Loucy (cell line): Measurements from ENCODE around the gene ZNF521.

Source experiments
- H2AFZ ChIP-seq: fragments of 200-600 bp; sonication (generic); 2 replicates; pipeline ENCODE4 v1.6.0; 2016; ENCODE audit warnings: antibody characterized with exemption, mild to moderate bottlenecking, low read length, moderate library complexity
- H3F3A ChIP-seq: fragments of 200-600 bp; 2 replicates; pipeline ENCODE4 v1.6.0; 2016; ENCODE audit warnings: antibody characterized with exemption, low read depth, mild to moderate bottlenecking
- H3K27me3 ChIP-seq: fragments of 200-600 bp; sonication (generic); 2 replicates; pipeline ENCODE4 v1.6.1; 2014; ENCODE audit warnings: low read length, mild to moderate bottlenecking; ENCODE audit not compliant: insufficient read depth, poor library complexity, severe bottlenecking
- H3K36me3 ChIP-seq: fragments of 200-600 bp; sonication (generic); 2 replicates; pipeline ENCODE4 v1.6.1; 2016; ENCODE audit warnings: low read length; ENCODE audit not compliant: insufficient read depth
- H3K4me1 ChIP-seq: fragments of 200-600 bp; sonication (generic); 2 replicates; pipeline ENCODE4 v1.5.1; 2014; ENCODE audit warnings: low read length, mild to moderate bottlenecking; ENCODE audit not compliant: insufficient read depth, poor library complexity, severe bottlenecking
- H3K4me2 ChIP-seq: fragments of 200-600 bp; sonication (generic); 2 replicates; pipeline ENCODE4 v1.6.0; 2014; ENCODE audit warnings: antibody characterized with exemption, low read length, low read depth, mild to moderate bottlenecking; ENCODE audit not compliant: poor library complexity, severe bottlenecking
- H3K4me3 ChIP-seq: fragments of 200-600 bp; sonication (generic); 2 replicates; pipeline ENCODE4 v1.5.1; 2014; ENCODE audit warnings: low read length, mild to moderate bottlenecking, mixed read lengths; ENCODE audit not compliant: poor library complexity, severe bottlenecking
- H3K79me2 ChIP-seq: fragments of 200-600 bp; sonication (generic); 2 replicates; pipeline ENCODE4 v1.6.1; 2014; ENCODE audit warnings: low read length; ENCODE audit not compliant: insufficient read depth
- H3K9ac ChIP-seq: fragments of 200-600 bp; sonication (generic); 2 replicates; pipeline ENCODE4 v1.6.0; 2014; ENCODE audit warnings: mild to moderate bottlenecking, low read depth, low read length, moderate library complexity; ENCODE audit not compliant: poor library complexity, severe bottlenecking
- H3K9me2 ChIP-seq: fragments of 200-600 bp; sonication (generic); replicated peaks from 2 replicates; pipeline ENCODE4 v1.6.1; 2016; ENCODE audit warnings: low read depth, low read length, mixed read lengths
- H3K9me3 ChIP-seq: fragments of 200-600 bp; sonication (generic); 2 replicates; pipeline ENCODE4 v1.6.1; 2014; ENCODE audit warnings: mild to moderate bottlenecking, antibody characterized with exemption, low read length, low read depth; ENCODE audit not compliant: insufficient read depth
- H4K20me1 ChIP-seq: fragments of 200-600 bp; sonication (generic); 2 replicates; pipeline ENCODE4 v1.6.0; 2014; ENCODE audit warnings: antibody characterized with exemption, low read length, mild to moderate bottlenecking; ENCODE audit not compliant: insufficient read depth, poor library complexity, severe bottlenecking
- CTCF ChIP-seq: fragments of 200-600 bp; sonication (generic); conservative IDR thresholded peaks from 2 replicates; pipeline ENCODE4 v1.5.1; 2014; ENCODE audit warnings: mild to moderate bottlenecking, antibody characterized with exemption, low read length
- EZH2phosphoT487 ChIP-seq: fragments of 200-600 bp; IDR thresholded peaks from 2 replicates; pipeline ENCODE4 v1.6.1; 2018; ENCODE audit warnings: antibody characterized with exemption, mild to moderate bottlenecking, moderate library complexity, borderline replicate concordance

ZNF521 gene

GRCh38 chr18:25284281-25284680, 67.7 kb downstream of the ZNF521 start:
- H3K27me3 ChIP-seq: no peaks in the 10 kb centered on the region
- no peak for TF ChIP-seq EZH2phosphoT487
- TF ChIP-seq CTCF: no peak
- no peak overlapping the region for H2AFZ ChIP-seq
- no peaks in the 10 kb centered on the region for H3K9me2 ChIP-seq
- no peaks in the 10 kb centered on the region for H4K20me1 ChIP-seq
- peak overlapping the region; percentile 48 for H3K4me3 ChIP-seq
- no peaks in the 10 kb centered on the region for H3K36me3 ChIP-seq
- peaks cover 72% of the 10 kb centered on the region for H3K4me1 ChIP-seq
- peak overlapping the region; percentile 51 for H3K9ac ChIP-seq
- peak overlapping the region; percentile 67 for H3K4me2 ChIP-seq
- H3K9me3 ChIP-seq: no peaks in the 10 kb centered on the region
- no peaks in the 10 kb centered on the region for H3F3A ChIP-seq
- peaks cover 55% of the 10 kb centered on the region for H3K79me2 ChIP-seq

DNA sequence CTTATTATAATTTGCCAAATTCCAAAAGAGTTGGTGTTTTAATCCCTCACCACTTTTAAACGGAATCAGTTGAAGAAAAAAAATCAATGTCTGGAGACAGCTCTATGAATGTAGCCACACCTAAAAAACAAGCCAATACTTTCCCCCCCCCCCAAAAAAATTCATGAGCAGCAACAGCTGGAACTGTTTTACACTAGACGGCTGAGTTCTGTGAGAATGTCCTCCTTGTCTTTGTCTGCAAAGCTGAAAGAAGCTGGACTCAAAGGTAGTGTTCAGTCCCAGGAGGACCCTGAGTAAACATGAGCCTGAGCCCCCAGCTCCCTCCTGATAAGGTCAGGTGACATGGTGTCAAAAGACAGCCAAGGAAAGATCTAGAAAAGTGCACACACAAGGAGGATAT, 68.2 kb downstream of the ZNF521 start:
- H3F3A ChIP-seq: no peaks in the 10 kb centered on the region
- H3K4me3 ChIP-seq: peak overlapping the region; percentile 48
- H4K20me1 ChIP-seq: no peaks in the 10 kb centered on the region
- no peak for TF ChIP-seq EZH2phosphoT487
- TF ChIP-seq CTCF: no peak
- H3K4me2 ChIP-seq: peak overlapping the region; percentile 67
- H3K9me2 ChIP-seq: no peaks in the 10 kb centered on the region
- no peaks in the 10 kb centered on the region for H3K27me3 ChIP-seq
- H3K4me1 ChIP-seq: peaks cover 73% of the 10 kb centered on the region
- H3K79me2 ChIP-seq: peaks cover 58% of the 10 kb centered on the region
- H2AFZ ChIP-seq: no peak overlapping the region
- peak overlapping the region; percentile 51 for H3K9ac ChIP-seq
- H3K9me3 ChIP-seq: no peaks in the 10 kb centered on the region
- no peaks in the 10 kb centered on the region for H3K36me3 ChIP-seq

GRCh38 chr18:25282896-25283703, 68.9 kb downstream of the ZNF521 start:
- H3K9ac ChIP-seq: peak overlapping the region; percentile 51

More at GRCh38 chr18:25282896-25283703, 68.9 kb downstream of the ZNF521 start:
- peaks cover 78% of the 10 kb centered on the region for H3K4me1 ChIP-seq
- H3K27me3 ChIP-seq: no peaks in the 10 kb centered on the region
- TF ChIP-seq CTCF: no peak
- TF ChIP-seq EZH2phosphoT487: no peak
- no peaks in the 10 kb centered on the region for H3K9me2 ChIP-seq
- H4K20me1 ChIP-seq: no peaks in the 10 kb centered on the region
- H3K4me3 ChIP-seq: no peak overlapping the region
- H2AFZ ChIP-seq: no peak overlapping the region
- no peaks in the 10 kb centered on the region for H3K9me3 ChIP-seq
- peaks cover 65% of the 10 kb centered on the region for H3K79me2 ChIP-seq
- no peaks in the 10 kb centered on the region for H3K36me3 ChIP-seq
- peak overlapping the region; percentile 45 for H3K4me2 ChIP-seq
- no peaks in the 10 kb centered on the region for H3F3A ChIP-seq
